ENCODE results near the gene FAM111B.
A peak's percentile ranks its signal among the peaks of the same experiment; 100 is the strongest.
"Not testable (repeated sequence)": the region's sequence is repeated elsewhere in the genome, so short reads cannot be mapped to it uniquely, and the experiment has no call there.

FAM111B gene, protein sequence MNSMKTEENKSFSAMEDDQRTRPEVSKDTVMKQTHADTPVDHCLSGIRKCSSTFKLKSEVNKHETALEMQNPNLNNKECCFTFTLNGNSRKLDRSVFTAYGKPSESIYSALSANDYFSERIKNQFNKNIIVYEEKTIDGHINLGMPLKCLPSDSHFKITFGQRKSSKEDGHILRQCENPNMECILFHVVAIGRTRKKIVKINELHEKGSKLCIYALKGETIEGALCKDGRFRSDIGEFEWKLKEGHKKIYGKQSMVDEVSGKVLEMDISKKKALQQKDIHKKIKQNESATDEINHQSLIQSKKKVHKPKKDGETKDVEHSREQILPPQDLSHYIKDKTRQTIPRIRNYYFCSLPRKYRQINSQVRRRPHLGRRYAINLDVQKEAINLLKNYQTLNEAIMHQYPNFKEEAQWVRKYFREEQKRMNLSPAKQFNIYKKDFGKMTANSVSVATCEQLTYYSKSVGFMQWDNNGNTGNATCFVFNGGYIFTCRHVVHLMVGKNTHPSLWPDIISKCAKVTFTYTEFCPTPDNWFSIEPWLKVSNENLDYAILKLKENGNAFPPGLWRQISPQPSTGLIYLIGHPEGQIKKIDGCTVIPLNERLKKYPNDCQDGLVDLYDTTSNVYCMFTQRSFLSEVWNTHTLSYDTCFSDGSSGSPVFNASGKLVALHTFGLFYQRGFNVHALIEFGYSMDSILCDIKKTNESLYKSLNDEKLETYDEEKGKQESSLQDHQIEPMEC

DNA sequence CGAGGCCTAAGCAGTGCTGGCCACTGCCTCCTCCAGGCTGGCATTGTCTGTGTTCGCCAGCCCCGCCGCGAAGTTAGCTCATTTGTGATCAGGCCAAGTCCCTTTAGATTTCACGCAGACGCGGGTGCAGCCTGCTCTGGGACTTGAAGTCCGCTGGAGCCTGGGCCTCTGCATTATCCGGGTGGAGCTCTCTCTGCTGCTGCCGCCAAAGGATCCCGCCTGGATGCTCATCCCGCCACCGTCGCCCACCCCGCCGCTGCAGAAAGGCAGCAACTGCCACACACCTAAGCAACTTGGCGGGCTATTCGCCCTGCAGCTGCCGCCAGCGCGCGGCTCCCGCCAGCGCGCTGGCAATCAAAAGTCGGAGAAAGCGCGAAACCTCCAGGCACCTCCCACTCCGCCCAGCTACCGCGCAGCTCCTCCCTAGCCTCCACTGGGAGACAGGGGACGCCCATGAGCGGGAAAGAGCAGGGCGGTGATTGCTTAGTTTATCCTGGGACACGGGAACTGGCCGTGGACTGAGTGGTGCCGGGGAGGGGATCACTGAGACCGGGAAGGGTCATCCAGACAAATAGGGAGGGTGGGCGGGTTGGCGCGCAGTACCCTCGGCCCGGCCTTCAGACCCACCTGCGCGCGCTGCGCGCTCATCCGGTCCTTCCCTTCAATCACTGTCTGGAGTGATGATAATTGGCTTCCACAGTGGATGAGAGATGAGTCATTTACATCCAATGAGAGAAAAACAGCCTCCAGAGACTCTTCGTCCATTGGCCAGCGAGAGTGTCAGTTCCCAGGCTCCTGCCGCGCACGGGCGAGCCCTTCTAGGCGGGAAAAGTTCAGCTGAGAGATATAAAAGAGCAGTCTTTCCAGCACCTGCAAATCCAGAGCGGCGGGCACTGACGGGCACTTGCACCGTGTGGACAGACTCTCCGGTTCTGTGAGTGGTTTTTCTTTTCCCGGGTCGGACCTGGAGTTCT lies at the start of gene FAM111B:
Gene FAM111B, plus strand, starts transcription at position 875 of the 974 bp plus-strand sequence. CDS start 2,389 bp downstream, outside the sequence.
- H3K4me1 ChIP-seq (ENCODE audit: control insufficient read depth, insufficient read depth, low read length): no peaks in the 10 kb centered on the region

DNA sequence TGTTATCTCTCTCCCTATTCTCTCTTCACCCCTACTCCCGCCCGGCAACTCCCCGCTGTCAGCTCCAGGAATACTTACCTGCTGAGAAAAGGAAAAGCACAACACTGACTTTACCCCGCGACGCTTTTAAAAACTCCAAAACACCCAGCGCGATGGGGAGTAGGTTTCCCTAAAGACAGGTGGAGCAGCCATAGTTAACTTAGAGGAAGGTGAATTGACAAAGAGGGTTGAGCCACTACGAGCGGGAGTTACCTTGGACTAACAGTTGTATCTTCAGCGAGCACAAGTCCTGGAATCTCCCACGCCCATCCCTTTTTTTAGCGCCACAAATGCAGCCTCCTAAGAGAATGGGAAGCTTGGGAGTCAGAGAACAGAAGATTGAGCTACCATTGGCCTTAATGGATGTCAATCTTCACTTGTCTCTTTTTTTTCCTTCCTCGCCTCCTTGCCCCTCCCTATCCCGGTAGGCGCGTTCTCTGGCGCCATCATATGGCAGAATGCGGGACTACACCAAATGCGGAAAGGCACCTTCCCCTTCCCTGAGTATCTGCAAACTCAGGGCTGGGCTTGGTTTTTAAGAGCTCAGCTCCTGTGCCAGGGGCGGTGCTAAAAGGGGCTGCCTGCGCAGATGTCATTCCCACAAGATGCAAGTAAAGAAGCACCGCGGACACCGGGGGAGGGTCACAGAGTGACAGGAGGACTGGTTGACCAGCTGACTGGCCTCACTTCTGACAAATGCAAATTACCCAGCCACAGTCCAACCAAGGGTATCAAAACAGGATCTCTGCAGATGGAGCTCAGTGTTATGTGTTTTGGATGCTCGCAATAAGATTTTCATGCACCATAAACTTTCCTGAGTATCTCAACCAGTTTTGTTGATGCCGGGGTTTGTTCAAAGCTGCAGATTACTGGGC lies 48.7 kb upstream of the FAM111B start:
- not testable (repeated sequence) for H3K36me3 ChIP-seq (ENCODE audit: control insufficient read depth, insufficient read depth, low read length); H3K9me3 ChIP-seq (ENCODE audit: control insufficient read depth, insufficient read depth, low read length); H3K4me1 ChIP-seq (ENCODE audit: control insufficient read depth, insufficient read depth, low read length)
- Histone ChIP-seq H3K9ac (ENCODE audit: low read depth, low read length) (peak overlapping the region; percentile 16), H3K4me3 (ENCODE audit: low read depth, low read length) (peak overlapping the region; percentile 55), H3K27me3 (ENCODE audit: control insufficient read depth, insufficient read depth, low read length) (peaks cover 24% of the 10 kb centered on the region)

More for the DNA sequence above, at the start of gene FAM111B:
- no peak within 1 kb of the TSS for H3K9ac ChIP-seq (ENCODE audit: low read depth, low read length)
- H3K4me3 ChIP-seq (ENCODE audit: low read depth, low read length): peak within 1 kb of the TSS; percentile 62
- H3K36me3 ChIP-seq (ENCODE audit: control insufficient read depth, insufficient read depth, low read length): no peaks in the 10 kb centered on the region
- peaks cover 51% of the 10 kb centered on the region for H3K27me3 ChIP-seq (ENCODE audit: control insufficient read depth, insufficient read depth, low read length)
- H3K9me3 ChIP-seq (ENCODE audit: control insufficient read depth, insufficient read depth, low read length): no peaks in the 10 kb centered on the region

DNA sequence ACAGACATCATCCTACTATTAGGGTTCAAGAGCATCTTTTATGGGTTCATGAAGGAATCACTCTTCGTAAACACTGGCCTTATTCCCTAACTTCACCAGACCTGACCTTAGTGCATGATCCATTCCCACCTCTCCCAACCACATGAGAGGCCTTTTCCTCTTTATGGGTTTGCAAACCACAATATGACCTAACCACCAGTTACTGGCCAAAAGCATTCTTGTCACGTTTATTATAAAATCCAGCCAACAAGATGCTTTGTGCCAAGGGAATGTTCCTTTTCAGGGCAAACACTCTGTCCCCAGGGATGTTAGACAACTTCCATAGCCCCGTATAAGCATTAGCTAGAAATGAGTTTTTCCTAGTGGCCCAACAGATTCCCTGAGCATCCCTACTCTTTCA lies 46.9 kb upstream of the FAM111B start:
- not testable (repeated sequence) for H3K9me3 ChIP-seq (ENCODE audit: control insufficient read depth, insufficient read depth, low read length); H3K4me3 ChIP-seq (ENCODE audit: low read depth, low read length); H3K4me1 ChIP-seq (ENCODE audit: control insufficient read depth, insufficient read depth, low read length); H3K9ac ChIP-seq (ENCODE audit: low read depth, low read length); H3K36me3 ChIP-seq (ENCODE audit: control insufficient read depth, insufficient read depth, low read length)
- H3K27me3 ChIP-seq (ENCODE audit: control insufficient read depth, insufficient read depth, low read length): peaks cover 31% of the 10 kb centered on the region

DNA sequence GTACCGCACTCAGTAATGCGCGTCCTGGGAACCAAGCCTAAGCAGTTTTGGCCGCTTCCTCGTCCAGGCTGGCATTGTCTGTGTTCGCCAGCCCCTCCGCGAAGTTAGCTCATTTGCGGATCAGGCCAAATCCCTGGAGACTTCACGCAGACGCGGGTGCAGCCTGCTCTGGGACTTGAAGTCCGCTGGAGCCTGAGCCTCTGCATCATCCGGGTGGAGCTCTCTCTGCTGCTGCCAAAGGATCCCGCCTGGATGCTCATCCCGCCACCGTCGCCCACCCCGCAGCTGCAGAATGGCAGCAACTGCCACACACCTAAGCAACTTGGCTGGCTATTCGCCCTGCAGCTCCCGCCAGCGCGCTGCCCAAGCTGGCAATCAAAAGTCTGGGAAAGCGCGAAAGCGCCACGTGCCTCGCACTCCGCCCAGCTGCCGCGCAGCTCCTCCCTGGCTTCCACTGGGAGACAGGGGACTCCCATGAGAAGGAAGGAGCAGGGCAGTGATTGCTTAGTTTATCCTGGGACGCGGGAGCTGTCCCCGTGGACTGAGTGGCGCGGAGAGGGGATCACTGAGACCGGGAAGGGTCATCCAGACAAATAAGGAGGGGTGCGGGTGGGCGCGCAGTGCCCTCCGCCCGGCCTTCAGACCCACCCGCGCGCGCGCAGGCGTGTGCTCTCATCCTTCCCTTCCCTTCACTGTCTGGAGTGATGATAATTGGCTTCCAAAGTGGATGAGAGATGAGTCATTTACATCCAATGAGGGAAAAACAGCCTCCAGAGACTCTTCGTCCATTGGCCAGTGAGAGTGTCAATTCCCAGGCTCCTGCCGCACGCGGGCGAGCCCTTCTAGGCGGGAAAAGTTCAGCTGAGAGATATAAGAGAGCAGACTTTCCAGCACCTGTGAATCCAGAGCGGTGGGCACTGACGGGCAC lies 44.2 kb upstream of the FAM111B start:
- Histone ChIP-seq H3K36me3 (ENCODE audit: control insufficient read depth, insufficient read depth, low read length) (no peaks in the 10 kb centered on the region), H3K9me3 (ENCODE audit: control insufficient read depth, insufficient read depth, low read length) (no peaks in the 10 kb centered on the region), H3K27me3 (ENCODE audit: control insufficient read depth, insufficient read depth, low read length) (peaks cover 41% of the 10 kb centered on the region), H3K4me3 (ENCODE audit: low read depth, low read length) (no peak overlapping the region), H3K4me1 (ENCODE audit: control insufficient read depth, insufficient read depth, low read length) (no peaks in the 10 kb centered on the region), H3K9ac (ENCODE audit: low read depth, low read length) (no peak overlapping the region)

DNA sequence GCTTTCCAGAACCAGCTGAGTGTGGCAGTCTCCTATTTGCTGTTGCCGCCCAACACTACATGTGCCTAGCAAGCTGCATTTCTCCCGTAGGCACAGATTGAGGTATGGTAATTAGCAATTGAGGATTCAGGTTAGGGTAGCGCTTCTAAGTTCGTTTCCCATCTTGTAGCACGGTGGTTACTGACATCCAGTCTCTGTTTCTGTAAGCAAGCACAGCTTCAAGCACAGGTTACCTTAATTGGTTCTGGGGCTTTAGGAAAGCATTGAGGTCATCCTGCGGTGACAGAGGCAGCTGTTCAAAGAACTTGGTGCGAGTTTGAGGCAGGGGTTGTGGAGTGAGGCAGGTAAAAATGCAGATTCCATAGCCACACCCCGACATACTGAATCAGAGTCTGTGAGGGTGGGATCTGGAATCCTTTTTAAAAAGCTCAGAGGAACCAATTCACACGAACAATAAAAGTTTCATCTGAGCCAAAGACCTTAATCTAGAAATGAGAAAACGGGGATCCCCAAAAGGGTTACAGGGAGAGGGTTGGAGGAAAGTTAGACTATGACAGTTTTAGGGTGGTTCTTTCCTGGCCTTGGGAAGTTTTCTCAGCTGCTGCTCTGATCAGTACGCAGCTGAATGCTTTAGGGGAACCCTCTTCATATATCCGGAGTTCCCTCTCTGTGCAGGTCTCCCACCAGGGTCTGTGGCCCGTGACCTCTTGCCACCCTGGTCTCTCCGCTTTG lies 42.9 kb upstream of the FAM111B start:
- not testable (repeated sequence) for H3K36me3 ChIP-seq (ENCODE audit: control insufficient read depth, insufficient read depth, low read length); H3K9ac ChIP-seq (ENCODE audit: low read depth, low read length); H3K4me1 ChIP-seq (ENCODE audit: control insufficient read depth, insufficient read depth, low read length); H3K9me3 ChIP-seq (ENCODE audit: control insufficient read depth, insufficient read depth, low read length); H3K4me3 ChIP-seq (ENCODE audit: low read depth, low read length)
- peaks cover 41% of the 10 kb centered on the region for H3K27me3 ChIP-seq (ENCODE audit: control insufficient read depth, insufficient read depth, low read length)

DNA sequence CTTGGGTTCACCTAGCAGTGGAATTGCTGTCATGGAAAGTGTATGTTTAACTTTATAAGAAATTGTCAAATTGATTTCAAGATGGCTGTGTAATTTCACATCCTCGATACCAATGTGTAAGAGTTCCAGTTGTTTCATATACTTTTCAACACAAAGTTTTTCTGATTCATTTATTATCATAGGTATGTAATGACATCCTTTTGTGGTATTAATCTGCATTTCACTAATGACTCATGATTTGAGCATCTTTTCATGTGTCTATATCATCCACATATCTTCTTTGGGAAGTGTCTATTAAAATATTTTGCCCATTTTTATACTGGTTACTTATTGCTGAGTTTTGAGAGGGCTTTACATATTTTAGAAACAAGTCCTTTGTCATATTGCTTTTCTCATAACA lies 38.0 kb upstream of the FAM111B start:
- no peak overlapping the region for H3K9ac ChIP-seq (ENCODE audit: low read depth, low read length)
- H3K36me3 ChIP-seq (ENCODE audit: control insufficient read depth, insufficient read depth, low read length): no peaks in the 10 kb centered on the region
- H3K4me3 ChIP-seq (ENCODE audit: low read depth, low read length): no peak overlapping the region

DNA sequence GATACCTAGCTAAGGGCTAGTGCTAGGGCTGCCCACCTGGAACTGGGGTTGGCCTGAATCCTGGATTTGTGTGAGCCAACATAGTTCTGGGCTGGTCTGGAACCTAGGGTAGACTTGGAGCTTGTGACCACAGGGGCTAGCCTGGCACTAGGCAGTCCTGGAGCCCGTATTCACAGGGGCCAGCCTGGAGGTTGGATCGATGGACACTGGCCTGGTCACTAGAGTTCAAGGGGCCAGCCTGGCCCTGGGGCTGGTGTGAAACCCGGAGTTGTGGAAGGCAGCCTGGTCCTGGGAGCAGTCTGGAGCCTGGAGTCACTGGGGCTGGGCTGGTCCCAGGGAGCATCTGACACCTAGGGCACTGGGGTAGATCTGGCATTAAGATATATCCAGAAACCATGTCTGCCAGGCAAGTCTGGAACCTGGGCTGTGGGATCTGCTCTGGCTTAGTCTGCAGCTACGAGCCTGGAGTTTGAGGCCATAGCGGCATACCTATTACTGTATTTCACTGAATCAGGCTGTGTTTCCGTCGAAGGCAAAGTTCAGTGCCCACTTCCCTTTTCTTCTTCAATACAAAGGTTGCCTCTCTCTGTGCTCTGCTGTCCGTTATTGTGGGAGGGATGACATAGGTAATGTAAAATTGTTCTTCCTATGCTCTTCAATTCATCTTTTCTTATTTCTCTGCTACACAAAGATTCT lies 30.0 kb upstream of the FAM111B start:
- H3K36me3 ChIP-seq (ENCODE audit: control insufficient read depth, insufficient read depth, low read length): no peaks in the 10 kb centered on the region
- H3K4me1 ChIP-seq (ENCODE audit: control insufficient read depth, insufficient read depth, low read length): no peaks in the 10 kb centered on the region
- H3K9me3 ChIP-seq (ENCODE audit: control insufficient read depth, insufficient read depth, low read length): no peaks in the 10 kb centered on the region
- peaks cover 2% of the 10 kb centered on the region for H3K27me3 ChIP-seq (ENCODE audit: control insufficient read depth, insufficient read depth, low read length)
- H3K9ac ChIP-seq (ENCODE audit: low read depth, low read length): no peak overlapping the region
- H3K4me3 ChIP-seq (ENCODE audit: low read depth, low read length): no peak overlapping the region

More for the DNA sequence above, 38.0 kb upstream of the FAM111B start:
- H3K9me3 ChIP-seq (ENCODE audit: control insufficient read depth, insufficient read depth, low read length): no peaks in the 10 kb centered on the region
- H3K4me1 ChIP-seq (ENCODE audit: control insufficient read depth, insufficient read depth, low read length): no peaks in the 10 kb centered on the region
- H3K27me3 ChIP-seq (ENCODE audit: control insufficient read depth, insufficient read depth, low read length): peaks cover 12% of the 10 kb centered on the region

DNA sequence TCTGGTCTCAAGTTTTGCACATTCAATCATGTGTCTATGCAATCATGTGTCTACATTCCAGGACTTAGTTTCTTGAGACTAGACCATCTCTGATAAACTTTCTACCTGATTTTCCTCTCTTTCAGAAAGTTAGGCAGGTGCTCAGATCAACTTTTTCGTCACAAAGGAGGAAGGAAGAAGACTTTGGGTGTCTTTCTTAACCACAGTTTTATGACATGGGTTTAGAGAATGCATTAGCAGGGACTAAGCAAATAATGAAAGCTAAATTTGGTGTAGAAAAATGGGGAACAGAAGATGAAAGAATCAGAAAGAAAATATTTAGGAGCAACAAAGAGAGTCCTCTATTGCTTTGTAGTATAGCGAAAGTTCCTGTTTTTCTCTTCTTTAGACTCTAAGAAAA lies 28.6 kb upstream of the FAM111B start:
- Histone ChIP-seq H3K27me3 (ENCODE audit: control insufficient read depth, insufficient read depth, low read length) (peaks cover 2% of the 10 kb centered on the region), H3K9me3 (ENCODE audit: control insufficient read depth, insufficient read depth, low read length) (no peaks in the 10 kb centered on the region), H3K4me3 (ENCODE audit: low read depth, low read length) (no peak overlapping the region), H3K9ac (ENCODE audit: low read depth, low read length) (no peak overlapping the region), H3K36me3 (ENCODE audit: control insufficient read depth, insufficient read depth, low read length) (no peaks in the 10 kb centered on the region), H3K4me1 (ENCODE audit: control insufficient read depth, insufficient read depth, low read length) (no peaks in the 10 kb centered on the region)

DNA sequence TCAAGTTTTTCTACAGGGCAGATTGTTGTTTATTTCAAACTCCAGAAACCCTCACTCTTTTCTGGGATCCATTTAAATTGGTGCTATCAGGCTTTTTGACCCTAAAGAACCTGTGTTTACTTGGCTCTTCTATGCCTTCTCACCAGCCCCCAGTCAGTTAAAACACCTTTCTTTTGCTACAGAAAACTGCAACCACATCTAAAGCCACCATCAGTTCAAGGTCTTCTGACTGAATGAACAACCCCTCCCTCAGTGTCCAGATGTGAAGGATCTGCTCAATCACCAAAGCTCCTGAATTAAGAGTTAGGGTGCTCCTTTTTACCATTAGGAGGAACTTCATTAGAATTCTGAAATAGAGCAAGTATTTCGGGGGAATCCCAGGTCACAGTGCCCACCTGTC lies 28.0 kb upstream of the FAM111B start:
- peaks cover 2% of the 10 kb centered on the region for H3K27me3 ChIP-seq (ENCODE audit: control insufficient read depth, insufficient read depth, low read length)
- no peak overlapping the region for H3K9ac ChIP-seq (ENCODE audit: low read depth, low read length)
- H3K9me3 ChIP-seq (ENCODE audit: control insufficient read depth, insufficient read depth, low read length): no peaks in the 10 kb centered on the region
- no peak overlapping the region for H3K4me3 ChIP-seq (ENCODE audit: low read depth, low read length)
- H3K36me3 ChIP-seq (ENCODE audit: control insufficient read depth, insufficient read depth, low read length): no peaks in the 10 kb centered on the region
- no peaks in the 10 kb centered on the region for H3K4me1 ChIP-seq (ENCODE audit: control insufficient read depth, insufficient read depth, low read length)

Data from iPS-15b (cell line).